IMR-90 (cell line): Measurements from ENCODE around the gene SLC5A3. TPM values are rescaled to one million over a fixed set of nuclear protein-coding genes. Genes with fewer than 3 reads are reported as not detected.

Source experiments
- ATAC-seq: fragments of 200-7000 bp; cut with Tn5 transposase; 2 replicates; pipeline ENCODE4 v1.9.1; 2020; ENCODE audit warnings: low read depth, mild to moderate bottlenecking, moderate library complexity
- BruUV-seq: library from RNA; stranded (reverse); fragments of 400-500 nt; replicated peaks from 2 replicates; lab custom pipeline; 2021; lab: Mats Ljungman, UMichigan
- CTCF ChIA-PET: fragments of 300-600 bp; formaldehyde crosslinking; extraction: SDS; loops from one replicate; lab custom pipeline; 2021; ENCODE audit warnings: antibody characterized with exemption; lab: Yijun Ruan, JAX
- POLR2A ChIA-PET: fragments of 300-600 bp; sonication (Branson Sonifier 250); formaldehyde crosslinking; loops from one replicate; lab custom pipeline; 2022; ENCODE audit warnings: antibody characterized with exemption; ENCODE audit not compliant: unreplicated experiment; lab: Charles Lee
- DNase-seq: peaks from one replicate; pipeline ENCODE4 v3.0.0; 2013
- H2AFZ ChIP-seq: replicated peaks from 2 replicates; pipeline ENCODE3; 2013; ENCODE audit warnings: low read length, mild to moderate bottlenecking; ENCODE audit not compliant: poor library complexity
- H2AK5ac ChIP-seq: 2 replicates; pipeline ENCODE4 v1.6.1; 2013; ENCODE audit warnings: low read depth, low read length, inconsistent platforms
- H2AK9ac ChIP-seq: replicated peaks from 2 replicates; pipeline ENCODE3; 2013; ENCODE audit warnings: mild to moderate bottlenecking, low read depth, low read length, moderate library complexity; ENCODE audit not compliant: poor library complexity
- H2BK120ac ChIP-seq: 2 replicates; pipeline ENCODE4 v1.6.1; 2013; ENCODE audit warnings: low read depth, low read length, inconsistent platforms
- H2BK15ac ChIP-seq: 3 replicates; pipeline ENCODE4 v1.6.1; 2013; ENCODE audit warnings: low read depth, low read length, inconsistent platforms
- H2BK20ac ChIP-seq: 2 replicates; pipeline ENCODE4 v1.6.1; 2013; ENCODE audit warnings: low read depth, mild to moderate bottlenecking, inconsistent platforms, low read length, moderate library complexity
- H2BK5ac ChIP-seq: 2 replicates; pipeline ENCODE4 v1.6.1; 2013; ENCODE audit warnings: mild to moderate bottlenecking, low read depth, low read length, inconsistent platforms; ENCODE audit not compliant: poor library complexity, severe bottlenecking
- H3K14ac ChIP-seq: replicated peaks from 2 replicates; pipeline ENCODE4 v1.6.1; 2013; ENCODE audit warnings: low read depth, low read length, inconsistent platforms
- H3K18ac ChIP-seq: 2 replicates; pipeline ENCODE4 v1.6.1; 2013; ENCODE audit warnings: low read depth, low read length, control low read depth
- H3K23ac ChIP-seq: 2 replicates; pipeline ENCODE4 v1.6.1; 2013; ENCODE audit warnings: low read depth, low read length, inconsistent platforms
- H3K27ac ChIP-seq: 2 replicates; pipeline ENCODE4 v1.5.1; 2013; ENCODE audit warnings: mild to moderate bottlenecking, control low read depth, low read length; ENCODE audit not compliant: insufficient read depth
- H3K27me3 ChIP-seq: 2 replicates; pipeline ENCODE4 v1.6.1; 2013; ENCODE audit warnings: low read length; ENCODE audit not compliant: control insufficient read depth, insufficient read depth
- H3K36me3 ChIP-seq: 2 replicates; pipeline ENCODE4 v1.6.1; 2013; ENCODE audit warnings: low read length, mixed read lengths; ENCODE audit not compliant: control insufficient read depth, insufficient read depth
- H3K4ac ChIP-seq: 2 replicates; pipeline ENCODE4 v1.6.1; 2013; ENCODE audit warnings: low read depth, low read length, inconsistent platforms
- H3K4me1 ChIP-seq: 2 replicates; pipeline ENCODE4 v1.6.1; 2013; ENCODE audit warnings: low read length, mixed read lengths; ENCODE audit not compliant: control insufficient read depth, insufficient read depth
- H3K4me2 ChIP-seq: 2 replicates; pipeline ENCODE4 v1.6.1; 2013; ENCODE audit warnings: low read depth, mild to moderate bottlenecking, control low read depth, low read length, moderate library complexity
- H3K4me3 ChIP-seq: 2 replicates; pipeline ENCODE4 v1.5.1; 2013; ENCODE audit warnings: low read depth, mild to moderate bottlenecking, control low read depth, low read length, moderate library complexity; ENCODE audit not compliant: insufficient read depth
- H3K56ac ChIP-seq: 2 replicates; pipeline ENCODE4 v1.6.1; 2013; ENCODE audit warnings: low read length, inconsistent platforms; ENCODE audit not compliant: insufficient read depth; ENCODE audit errors: extremely low read depth
- H3K79me1 ChIP-seq, 2 experiments: 2 replicates each; pipeline ENCODE4 v1.6.1; 2013; ENCODE audit warnings: low read length in 2 of 2, inconsistent platforms in 1 of 2, low read depth in 1 of 2
- H3K9ac ChIP-seq: 2 replicates; pipeline ENCODE4 v1.6.1; 2013; ENCODE audit warnings: low read depth, low read length, control low read depth
- H3K9me1 ChIP-seq: 2 replicates; pipeline ENCODE4 v1.6.1; 2013; ENCODE audit warnings: low read length, inconsistent platforms; ENCODE audit not compliant: insufficient read depth
- H3K9me3 ChIP-seq: 2 replicates; pipeline ENCODE4 v1.6.1; 2013; ENCODE audit warnings: low read length; ENCODE audit not compliant: control insufficient read depth, insufficient read depth
- H4K20me1 ChIP-seq: 2 replicates; pipeline ENCODE4 v1.6.1; 2013; ENCODE audit warnings: low read length, inconsistent platforms; ENCODE audit not compliant: insufficient read depth
- H4K5ac ChIP-seq: 2 replicates; pipeline ENCODE4 v1.6.1; 2013; ENCODE audit warnings: mild to moderate bottlenecking, low read depth, low read length, control low read depth
- H4K8ac ChIP-seq, 2 experiments: 2 replicates each; pipeline ENCODE4 v1.6.1; 2013; ENCODE audit warnings: low read depth in 2 of 2, low read length in 2 of 2, control low read depth in 1 of 2, inconsistent platforms in 1 of 2
- H4K91ac ChIP-seq: 2 replicates; pipeline ENCODE4 v1.6.1; 2013; ENCODE audit warnings: low read depth, low read length, inconsistent platforms; ENCODE audit not compliant: insufficient read depth
- BHLHE40 ChIP-seq: fragments of 150-350 bp; IDR thresholded peaks from 2 replicates; pipeline ENCODE4 v1.6.1; 2016; ENCODE audit warnings: mild to moderate bottlenecking, low read depth, low read length
- CEBPB ChIP-seq: IDR thresholded peaks from 2 replicates; pipeline ENCODE4 v1.6.1; 2012; ENCODE audit warnings: low read depth, low read length, improper control_type of control experiment
- CHD1 ChIP-seq: IDR thresholded peaks from 2 replicates; pipeline ENCODE4 v1.6.1; 2012; ENCODE audit warnings: low read depth, low read length, improper control_type of control experiment
- MAFK ChIP-seq: IDR thresholded peaks from 2 replicates; pipeline ENCODE4 v1.6.1; 2012; ENCODE audit warnings: low read depth, low read length, improper control_type of control experiment
- MAZ ChIP-seq: IDR thresholded peaks from 2 replicates; pipeline ENCODE4 v1.6.1; 2012; ENCODE audit warnings: low read depth, mild to moderate bottlenecking, low read length, improper control_type of control experiment, moderate library complexity, borderline replicate concordance
- MXI1 ChIP-seq: IDR thresholded peaks from 2 replicates; pipeline ENCODE4 v1.6.1; 2012; ENCODE audit warnings: low read depth, mild to moderate bottlenecking, low read length, moderate library complexity, borderline replicate concordance
- RAD21 ChIP-seq: IDR thresholded peaks from 2 replicates; pipeline ENCODE4 v1.6.1; 2012; ENCODE audit warnings: low read length, improper control_type of control experiment
- RFX5 ChIP-seq: IDR thresholded peaks from 2 replicates; pipeline ENCODE4 v1.8.0; 2012; ENCODE audit warnings: low read depth, mild to moderate bottlenecking, low read length, moderate library complexity
- WGBS, 2 experiments: methylation state at CpG; one replicate each; pipeline versions ENCODE4 v1.1.5 to v1.1.7; 2013; ENCODE audit warnings: missing lambda C conversion rate in 2 of 2; ENCODE audit not compliant: insufficient read length in 1 of 2; ENCODE audit errors: extremely low coverage in 2 of 2; 5-methylcytosine and 5-hydroxymethylcytosine counted together
- dilution Hi-C: fragments of 300-500 bp; cut with HindIII; formaldehyde crosslinking; loops from one replicate; pipeline ENCODE4 v1.14.3; 2018; ENCODE audit warnings: low sequenced_read_pairs; ENCODE audit not compliant: unreplicated experiment
- in situ Hi-C: fragments of 300-500 bp; cut with MboI; formaldehyde crosslinking; loops from 3 replicates; pipeline ENCODE4 v1.14.3; 2019; ENCODE audit warnings: low sequenced_read_pairs, inconsistent platforms, mixed read lengths
- intact Hi-C: fragments of 100-400 bp; cut with micrococcal nuclease; formaldehyde crosslinking; loops from 2 replicates; pipeline ENCODE4 v1.10.0; 2022
- polyA plus RNA-seq, 3 experiments: library from polyadenylated mRNA; depleted of rRNA; stranded (reverse); fragments of >200 nt; gene quantifications; 2 replicates each; pipeline ENCODE4 v1.2.3, GENCODE V29; 2012; ENCODE audit warnings: low replicate concordance in 1 of 3
- total RNA-seq: library from RNA; depleted of rRNA; stranded (reverse); fragments of >200 nt; gene quantifications from 2 replicates; pipeline ENCODE4 v1.2.3, GENCODE V29; 2012
- TF ChIP-seq, protein P1 (sequence below): fragments of 150-350 bp; IDR thresholded peaks from 2 replicates; pipeline ENCODE4 v1.6.1; 2017; ENCODE audit warnings: mild to moderate bottlenecking, antibody characterized with exemption, low read length, low read depth
- TF ChIP-seq, protein P2 (sequence below): conservative IDR thresholded peaks from 2 replicates; pipeline ENCODE4 v1.5.1; 2012; ENCODE audit warnings: mild to moderate bottlenecking, low read depth, low read length, improper control_type of control experiment

The SLC5A3 gene
- total and polyA plus RNA-seq, 2 of the 4 experiments (the other 2 are of a cell fraction) = 1.8 to 9.9 TPM

DNA sequence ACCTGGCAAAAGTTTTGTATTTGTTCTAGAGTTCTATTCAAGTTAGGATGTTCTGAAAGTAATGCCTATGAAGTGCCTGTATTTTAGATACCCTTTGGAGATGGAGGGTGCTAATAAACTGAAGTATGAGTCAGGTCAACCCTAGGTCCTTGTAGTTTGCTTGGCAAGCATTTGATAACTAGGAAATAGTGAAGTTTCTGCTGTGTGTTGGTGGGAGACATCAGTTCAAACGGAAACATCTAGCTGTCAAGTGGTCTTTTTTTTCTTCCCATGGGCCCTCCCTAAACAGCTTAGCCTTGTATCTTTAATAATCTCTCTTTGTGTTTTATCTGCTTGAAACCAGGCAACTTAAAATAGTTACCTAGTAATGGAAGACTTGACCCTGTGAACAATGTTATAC lies 4.5 kb downstream of the SLC5A3 start:
- no peaks in the 10 kb centered on the region for H3K9me1 ChIP-seq
- ChIA-PET CTCF (interaction anchor here (0.7 kb wide), 1 partner anchor 154 kb away, joined by 3 read pairs; no protein-coding TSS in a partner anchor), POLR2A (no interaction called here)
- no peak overlapping the region for H3K27ac ChIP-seq
- no peak overlapping the region for H2BK15ac ChIP-seq
- no peak overlapping the region for H4K8ac ChIP-seq
- in situ Hi-C loops (no loop called here), dilution Hi-C loops (no loop called here), intact Hi-C loops (loop anchor here (2.0 kb wide), 1 partner anchor 19 kb away; no protein-coding TSS in a partner anchor)
- H3K9me3 ChIP-seq = no peaks in the 10 kb centered on the region
- H2AK9ac ChIP-seq = no peak overlapping the region
- no peak overlapping the region for H2AK5ac ChIP-seq
- no peak for DNase-seq
- no peak overlapping the region for H3K9ac ChIP-seq
- peaks cover 41 to 66% of the 10 kb centered on the region in 2 experiments for H3K79me1 ChIP-seq
- peaks cover 3% of the 10 kb centered on the region; the same call in 1 of the 2 replicates for H3K36me3 ChIP-seq
- H3K14ac ChIP-seq = no peak overlapping the region
- H3K4me2 ChIP-seq = no peak overlapping the region
- H3K18ac ChIP-seq = no peak overlapping the region
- no TSS peak for BruUV-seq
- no peak for ATAC-seq
- H2BK5ac ChIP-seq = no peak overlapping the region
- no peak overlapping the region for H2BK20ac ChIP-seq
- WGBS, 2 experiments = no CpG with 5 or more reads among the region's 1 CpG
- no peak overlapping the region for H3K56ac ChIP-seq
- H2AFZ ChIP-seq = no peak overlapping the region
- H3K4me3 ChIP-seq = no peak overlapping the region
- H4K5ac ChIP-seq = no peak overlapping the region
- H3K4me1 ChIP-seq = peaks cover 7% of the 10 kb centered on the region
- H4K20me1 ChIP-seq = peaks cover 29% of the 10 kb centered on the region; the same call in 1 of the 2 replicates
- H3K23ac ChIP-seq = no peak overlapping the region
- H3K27me3 ChIP-seq = no peaks in the 10 kb centered on the region
- TF ChIP-seq, protein P1, sequence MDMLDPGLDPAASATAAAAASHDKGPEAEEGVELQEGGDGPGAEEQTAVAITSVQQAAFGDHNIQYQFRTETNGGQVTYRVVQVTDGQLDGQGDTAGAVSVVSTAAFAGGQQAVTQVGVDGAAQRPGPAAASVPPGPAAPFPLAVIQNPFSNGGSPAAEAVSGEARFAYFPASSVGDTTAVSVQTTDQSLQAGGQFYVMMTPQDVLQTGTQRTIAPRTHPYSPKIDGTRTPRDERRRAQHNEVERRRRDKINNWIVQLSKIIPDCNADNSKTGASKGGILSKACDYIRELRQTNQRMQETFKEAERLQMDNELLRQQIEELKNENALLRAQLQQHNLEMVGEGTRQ = no peak
- TF ChIP-seq, protein P2, sequence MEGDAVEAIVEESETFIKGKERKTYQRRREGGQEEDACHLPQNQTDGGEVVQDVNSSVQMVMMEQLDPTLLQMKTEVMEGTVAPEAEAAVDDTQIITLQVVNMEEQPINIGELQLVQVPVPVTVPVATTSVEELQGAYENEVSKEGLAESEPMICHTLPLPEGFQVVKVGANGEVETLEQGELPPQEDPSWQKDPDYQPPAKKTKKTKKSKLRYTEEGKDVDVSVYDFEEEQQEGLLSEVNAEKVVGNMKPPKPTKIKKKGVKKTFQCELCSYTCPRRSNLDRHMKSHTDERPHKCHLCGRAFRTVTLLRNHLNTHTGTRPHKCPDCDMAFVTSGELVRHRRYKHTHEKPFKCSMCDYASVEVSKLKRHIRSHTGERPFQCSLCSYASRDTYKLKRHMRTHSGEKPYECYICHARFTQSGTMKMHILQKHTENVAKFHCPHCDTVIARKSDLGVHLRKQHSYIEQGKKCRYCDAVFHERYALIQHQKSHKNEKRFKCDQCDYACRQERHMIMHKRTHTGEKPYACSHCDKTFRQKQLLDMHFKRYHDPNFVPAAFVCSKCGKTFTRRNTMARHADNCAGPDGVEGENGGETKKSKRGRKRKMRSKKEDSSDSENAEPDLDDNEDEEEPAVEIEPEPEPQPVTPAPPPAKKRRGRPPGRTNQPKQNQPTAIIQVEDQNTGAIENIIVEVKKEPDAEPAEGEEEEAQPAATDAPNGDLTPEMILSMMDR = no peak
- TF ChIP-seq MAFK = no peak
- no peak for TF ChIP-seq CEBPB
- no peak for TF ChIP-seq CHD1
- TF ChIP-seq RAD21 = no peak
- TF ChIP-seq BHLHE40 = no peak
- TF ChIP-seq MAZ = no peak
- TF ChIP-seq MXI1 = no peak
- no peak for TF ChIP-seq RFX5
- no peak overlapping the region for H2BK120ac ChIP-seq
- H3K4ac ChIP-seq = no peak overlapping the region
- H4K91ac ChIP-seq = no peak overlapping the region
